B cell (primary cell): ENCODE results near the gene FTO.

Experiments
- CTCF ChIP-seq: fragments of 200-600 bp; IDR thresholded peaks from one replicate; pipeline ENCODE4 v1.8.0; 2022; ENCODE audit warnings: antibody characterized with exemption, mild to moderate bottlenecking
- EZH2 ChIP-seq: IDR thresholded peaks from 2 replicates; pipeline ENCODE4 v1.6.1; 2012; ENCODE audit warnings: borderline replicate concordance, low read depth, mild to moderate bottlenecking, moderate library complexity, low read length; ENCODE audit not compliant: insufficient read depth, poor library complexity, severe bottlenecking

- TF ChIP-seq CTCF (no peak), EZH2 (no peak)
Measured at GRCh38 chr16:54006693-54007092, 302.7 kb downstream of the FTO start.
